ENCODE measurements around the gene BAD.

Gene BAD

GRCh38 chr11:64243236-64243854, 41.1 kb downstream of the BAD start:
- no peak for DNase-seq

GRCh38 chr11:64241491-64242374, 42.7 kb downstream of the BAD start:
- DNase-seq: no peak

GRCh38 chr11:64241241-64241490, 43.3 kb downstream of the BAD start:
- peak; percentile 99 for DNase-seq

- DNase-seq: peak; percentile 99
Observed at GRCh38 chr11:64240435-64241240, 43.8 kb downstream of the BAD start, which contains the start of gene FKBP2. TSS of gene FKBP2 (plus strand) at chr11:64241095. CDS start at chr11:64242388, 1,293 bp downstream.

DNA sequence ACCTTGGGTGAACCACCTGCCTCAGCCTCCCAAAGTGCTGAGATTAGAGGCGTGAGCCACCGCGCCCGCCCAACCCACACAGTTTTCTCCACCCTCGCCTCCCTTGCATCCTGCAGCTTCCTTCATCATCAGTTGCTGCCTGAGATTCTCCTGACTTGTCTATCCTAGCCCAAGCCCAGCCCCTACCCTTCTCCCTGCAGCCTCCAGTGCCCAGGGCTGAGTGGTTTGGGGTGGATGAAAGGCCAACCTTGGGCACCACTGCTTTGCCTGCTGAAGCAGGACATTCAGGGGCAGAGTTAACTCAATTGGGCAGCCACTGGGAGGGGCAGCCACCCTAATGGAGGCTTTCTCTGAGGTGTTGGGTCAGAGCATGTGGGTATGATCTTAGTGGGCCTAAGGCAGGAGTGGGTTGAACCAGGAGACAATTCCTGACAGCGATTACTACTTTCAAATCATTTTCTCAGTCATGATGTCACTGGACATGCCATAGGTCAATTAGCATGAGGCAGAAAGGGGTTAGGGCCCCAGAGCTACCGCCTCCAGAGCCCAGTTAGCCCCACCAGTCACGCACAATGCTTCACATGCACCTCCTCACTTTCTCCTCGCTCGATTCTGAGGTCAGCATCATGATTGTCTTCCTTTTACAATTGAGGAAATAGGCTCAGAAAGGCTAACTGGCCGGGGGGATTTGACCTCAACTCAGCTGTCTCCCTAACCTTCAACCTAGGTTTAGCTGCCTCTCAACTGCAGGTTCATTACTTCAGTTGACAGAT, 44.6 kb downstream of the BAD start:
- no peak for DNase-seq

- no peak for DNase-seq
Observed at GRCh38 chr11:64238999-64239398, 45.5 kb downstream of the BAD start.

DNA sequence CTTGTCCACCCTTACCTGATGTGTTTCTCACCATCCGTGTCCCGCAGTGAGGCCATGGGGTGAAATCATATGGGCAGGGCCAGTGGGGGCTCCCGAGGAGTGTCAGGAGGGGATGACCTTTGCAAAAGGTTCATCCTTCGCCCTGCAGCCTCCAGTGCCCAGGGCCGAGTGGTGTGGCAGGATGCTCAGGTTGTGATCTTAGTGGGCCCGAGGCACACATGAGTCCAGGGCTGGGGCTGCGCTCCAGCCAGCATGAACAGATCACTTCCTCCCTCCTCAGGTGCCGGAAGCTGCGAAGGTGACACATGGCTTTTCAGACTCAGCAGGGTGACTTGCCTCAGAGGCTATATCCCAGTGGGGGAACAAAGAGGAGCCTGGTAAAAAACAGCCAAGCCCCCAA, 46.4 kb downstream of the BAD start:
- no peak for DNase-seq

GRCh38 chr11:64237484-64237951, 46.9 kb downstream of the BAD start:
- DNase-seq: no peak

DNA sequence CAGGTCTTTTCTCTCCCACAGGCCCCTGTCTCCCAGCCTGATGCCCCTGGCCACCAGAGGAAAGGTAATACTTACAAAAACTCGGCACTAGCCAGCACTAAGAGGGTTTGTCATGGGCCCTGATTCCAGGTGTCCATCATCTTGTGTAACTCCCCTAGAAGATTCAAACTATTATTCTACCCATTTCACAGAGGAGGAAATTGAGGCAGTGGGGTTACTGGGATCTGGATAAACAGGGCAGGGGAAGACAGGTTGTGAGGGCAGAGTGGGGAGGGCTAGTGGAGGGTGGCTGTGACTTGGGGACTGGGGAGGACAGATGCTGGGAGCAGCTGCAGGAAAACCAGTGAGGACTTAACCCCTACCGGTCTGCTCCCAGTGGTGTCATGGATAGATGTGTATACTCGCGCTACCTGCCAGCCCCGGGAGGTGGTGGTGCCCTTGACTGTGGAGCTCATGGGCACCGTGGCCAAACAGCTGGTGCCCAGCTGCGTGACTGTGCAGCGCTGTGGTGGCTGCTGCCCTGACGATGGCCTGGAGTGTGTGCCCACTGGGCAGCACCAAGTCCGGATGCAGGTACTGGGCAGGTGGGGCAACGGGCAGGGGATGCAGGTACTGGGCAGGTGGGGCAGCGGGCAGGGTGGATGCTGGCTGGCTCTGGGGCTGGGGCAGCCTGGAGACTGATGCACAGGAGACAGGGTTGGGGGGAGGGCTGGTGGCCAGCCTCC, 48.9 kb downstream of the BAD start:
- no peak for DNase-seq

DNA sequence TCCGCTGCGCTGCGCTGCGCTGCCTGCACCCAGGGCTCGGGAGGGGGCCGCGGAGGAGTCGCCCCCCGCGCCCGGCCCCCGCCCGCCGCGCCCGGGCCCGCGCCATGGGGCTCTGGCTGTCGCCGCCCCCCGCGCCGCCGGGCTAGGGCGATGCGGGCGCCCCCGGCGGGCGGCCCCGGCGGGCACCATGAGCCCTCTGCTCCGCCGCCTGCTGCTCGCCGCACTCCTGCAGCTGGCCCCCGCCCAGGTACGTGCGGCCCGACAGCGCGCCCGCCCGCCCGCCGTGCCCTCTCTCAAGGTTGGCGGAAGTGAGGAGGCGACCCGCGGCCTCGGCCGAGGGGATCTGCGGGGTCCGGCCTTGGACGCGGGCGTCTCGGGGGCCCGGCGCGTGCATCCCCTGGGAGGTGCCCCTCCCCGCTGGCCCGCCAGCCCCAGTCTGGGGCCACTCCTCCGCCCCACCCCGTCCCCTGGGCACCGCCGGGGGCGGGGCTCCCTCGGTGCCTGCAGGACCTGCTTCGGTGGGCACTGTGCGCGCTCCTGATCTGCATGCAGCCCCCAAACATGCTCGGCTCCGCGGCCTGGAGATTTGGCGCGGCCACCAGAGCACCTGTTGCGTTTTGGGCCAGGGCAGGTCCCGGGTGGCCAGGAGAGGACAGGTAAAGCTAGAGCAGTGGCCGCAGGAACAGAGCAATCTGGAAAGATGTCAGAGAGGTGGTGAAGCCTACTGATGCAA, 49.7 kb downstream of the BAD start:
- peak; percentile 53 for DNase-seq

DNA sequence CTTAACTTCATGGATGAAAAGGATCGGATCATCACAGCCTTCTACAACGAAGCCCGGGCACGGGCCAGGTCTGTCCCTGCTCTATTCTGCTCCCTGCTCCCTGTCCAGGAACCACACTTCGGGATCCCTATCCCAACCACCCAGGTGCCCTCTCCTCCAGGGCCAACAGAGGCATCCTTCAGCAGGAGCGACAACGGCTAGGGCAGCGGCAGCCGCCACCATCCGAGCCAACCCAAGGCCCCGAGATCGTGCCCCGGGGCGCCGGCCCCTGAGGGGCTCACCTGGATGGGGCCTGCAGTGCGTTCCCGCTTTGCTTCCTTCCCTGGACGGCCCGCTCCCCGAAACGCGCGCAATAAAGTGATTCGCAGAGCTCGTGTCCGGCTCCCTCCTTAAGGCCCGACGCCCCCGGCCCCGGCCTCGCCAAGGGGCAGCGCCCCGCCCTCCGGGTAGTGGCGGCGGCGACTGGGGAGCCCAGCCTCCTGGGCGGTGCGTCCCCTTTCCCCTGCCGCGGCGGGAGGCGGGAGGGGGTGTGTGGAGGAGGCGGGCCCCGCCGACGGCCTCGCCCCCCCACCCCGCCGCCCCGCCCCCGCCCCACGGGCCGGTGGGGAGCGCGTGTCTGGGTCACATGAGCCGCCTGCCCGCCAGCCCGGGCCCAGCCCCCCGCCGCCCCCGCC, 50.4 kb downstream of the BAD start, which contains the start of gene VEGFB:
VEGFB (plus strand) TSS at position 672 of the 674 bp plus-strand sequence. CDS start 250 bp downstream, outside the sequence.
- peak; percentile 74 for DNase-seq

DNA sequence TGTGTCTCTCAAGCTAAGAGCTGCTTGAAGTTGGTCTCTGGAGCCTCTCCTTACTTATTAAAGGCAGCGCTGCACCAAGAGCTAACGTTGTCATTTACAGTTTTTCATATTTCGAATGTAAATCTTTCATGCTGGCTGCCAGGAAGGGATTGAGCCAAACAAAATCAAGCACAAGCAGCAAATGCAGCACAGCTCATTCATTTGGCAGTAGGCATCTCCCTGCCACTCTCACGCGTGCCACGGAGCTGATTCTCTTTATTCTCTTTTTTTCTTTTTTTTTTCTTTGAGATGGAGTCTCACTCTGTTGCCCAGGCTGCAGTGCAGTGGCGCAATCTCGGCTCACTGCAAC, 51.5 kb downstream of the BAD start:
- no peak for DNase-seq

DNA sequence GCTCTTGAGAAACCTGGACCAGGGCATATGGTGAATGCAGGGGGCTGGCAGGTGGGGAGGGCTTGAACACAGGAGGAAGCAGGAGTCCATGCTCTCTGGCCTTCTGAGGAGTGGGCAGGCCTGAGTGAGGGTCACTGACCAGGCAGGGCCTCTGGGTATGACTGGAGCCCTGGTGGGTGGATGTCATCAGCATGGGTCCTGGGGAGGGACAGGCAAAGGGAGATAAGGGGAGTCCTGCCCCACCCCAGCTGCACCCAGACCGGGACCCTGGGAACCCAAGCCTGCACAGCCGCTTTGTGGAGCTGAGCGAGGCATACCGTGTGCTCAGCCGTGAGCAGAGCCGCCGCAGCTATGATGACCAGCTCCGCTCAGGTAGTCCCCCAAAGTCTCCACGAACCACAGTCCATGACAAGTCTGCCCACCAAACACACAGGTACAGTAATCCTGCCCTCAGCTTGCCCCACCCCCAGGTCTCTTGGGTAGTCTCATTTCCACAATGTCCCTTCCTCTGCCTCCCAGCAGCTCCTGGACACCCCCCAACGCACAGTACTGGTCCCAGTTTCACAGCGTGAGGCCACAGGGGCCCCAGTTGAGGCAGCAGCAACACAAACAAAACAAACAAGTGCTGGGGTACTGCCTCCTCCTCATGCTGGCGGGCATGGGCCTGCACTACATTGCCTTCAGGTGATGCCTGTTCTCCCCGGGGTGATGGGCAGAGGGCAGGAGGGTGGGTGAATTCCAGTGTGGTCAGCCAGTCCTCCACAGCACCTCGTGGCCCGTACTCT, 52.1 kb downstream of the BAD start:
- no peak for DNase-seq

- DNase-seq: no peak
Observed at GRCh38 chr11:64231546-64231945, 52.9 kb downstream of the BAD start.

DNA sequence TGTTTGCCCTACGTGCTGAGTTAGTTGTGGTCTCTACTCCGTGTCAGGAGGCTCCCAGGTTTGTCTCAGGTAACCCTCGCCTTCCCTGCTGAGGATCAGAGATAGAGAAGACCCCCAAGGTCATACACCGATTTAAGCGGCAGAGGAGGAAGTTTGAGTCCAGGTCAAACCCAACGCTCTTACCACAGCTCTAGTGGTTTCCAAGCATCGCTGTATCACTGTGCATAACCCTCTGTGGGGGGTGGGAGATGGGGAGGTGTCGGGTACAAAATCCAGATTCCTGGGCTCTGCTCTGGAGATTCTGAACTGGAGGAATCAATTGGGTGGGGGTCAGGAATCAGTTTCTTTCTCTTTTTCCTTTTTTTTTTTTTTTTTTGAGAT, 53.5 kb downstream of the BAD start:
- DNase-seq: no peak

DNA sequence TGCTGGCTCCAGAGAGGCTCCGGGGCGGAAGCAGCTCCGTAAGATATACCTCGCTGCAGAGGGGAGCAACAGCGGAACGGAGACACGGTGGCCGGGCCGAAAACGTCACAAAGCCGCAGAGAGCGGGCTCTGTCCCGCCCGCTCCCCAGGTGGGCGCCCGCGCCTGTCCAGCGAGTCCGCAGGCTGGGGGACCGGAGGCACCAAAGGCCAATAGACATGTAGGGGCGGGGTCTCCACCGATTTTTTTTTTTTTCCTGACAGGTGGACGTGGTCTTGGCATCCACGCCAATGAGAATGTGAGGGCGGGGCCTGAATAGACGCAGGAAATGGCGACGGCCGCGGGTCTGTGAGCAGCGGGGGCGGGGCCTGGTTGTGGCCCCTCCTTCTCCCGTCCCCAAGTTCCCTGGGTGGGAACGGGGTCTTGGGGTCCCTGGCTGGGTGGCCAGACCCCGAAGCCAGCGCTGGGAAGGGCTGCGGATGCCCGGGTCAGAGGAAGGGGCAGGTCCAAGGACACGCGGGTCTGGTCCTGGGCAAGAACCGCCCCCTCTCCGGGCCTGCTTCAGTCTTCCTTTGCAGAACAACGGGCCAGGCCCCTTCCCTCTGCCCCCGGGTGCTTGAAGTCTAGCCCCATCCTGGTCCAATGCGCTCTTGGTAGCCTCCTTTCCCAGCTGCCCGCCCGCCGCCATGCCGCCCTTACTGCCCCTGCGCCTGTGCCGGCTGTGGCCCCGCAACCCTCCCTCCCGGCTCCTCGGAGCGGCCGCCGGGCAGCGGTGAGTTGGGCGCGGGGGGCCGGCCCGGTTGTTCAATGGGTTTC, 54.1 kb downstream of the BAD start, which contains the start of gene DNAJC4:
DNAJC4 (plus strand) TSS at position 378 of the 814 bp plus-strand sequence; CDS start at position 685, 307 bp downstream.
- peak; percentile 61 for DNase-seq

DNA sequence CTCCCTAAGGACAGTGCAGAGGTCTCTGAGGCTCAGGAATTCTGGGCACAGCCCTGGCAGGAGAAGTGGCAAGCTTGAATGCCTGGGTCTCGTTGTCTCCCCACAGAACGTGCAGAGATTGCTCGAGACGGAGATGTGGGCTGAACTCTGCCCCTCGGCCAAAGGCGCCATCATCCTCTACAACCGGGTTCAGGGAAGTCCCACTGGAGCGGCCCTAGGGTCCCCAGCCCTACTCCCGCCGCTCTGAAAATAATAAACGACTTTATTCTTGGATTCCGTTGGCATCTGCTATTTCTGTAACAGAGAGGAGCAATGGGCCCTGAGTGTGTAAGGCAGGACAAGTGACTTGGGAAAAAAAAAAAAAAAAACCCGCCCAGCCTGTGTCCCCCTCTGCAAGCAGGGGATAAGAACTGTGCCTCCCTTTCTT, 54.7 kb downstream of the BAD start:
- DNase-seq: no peak

DNA sequence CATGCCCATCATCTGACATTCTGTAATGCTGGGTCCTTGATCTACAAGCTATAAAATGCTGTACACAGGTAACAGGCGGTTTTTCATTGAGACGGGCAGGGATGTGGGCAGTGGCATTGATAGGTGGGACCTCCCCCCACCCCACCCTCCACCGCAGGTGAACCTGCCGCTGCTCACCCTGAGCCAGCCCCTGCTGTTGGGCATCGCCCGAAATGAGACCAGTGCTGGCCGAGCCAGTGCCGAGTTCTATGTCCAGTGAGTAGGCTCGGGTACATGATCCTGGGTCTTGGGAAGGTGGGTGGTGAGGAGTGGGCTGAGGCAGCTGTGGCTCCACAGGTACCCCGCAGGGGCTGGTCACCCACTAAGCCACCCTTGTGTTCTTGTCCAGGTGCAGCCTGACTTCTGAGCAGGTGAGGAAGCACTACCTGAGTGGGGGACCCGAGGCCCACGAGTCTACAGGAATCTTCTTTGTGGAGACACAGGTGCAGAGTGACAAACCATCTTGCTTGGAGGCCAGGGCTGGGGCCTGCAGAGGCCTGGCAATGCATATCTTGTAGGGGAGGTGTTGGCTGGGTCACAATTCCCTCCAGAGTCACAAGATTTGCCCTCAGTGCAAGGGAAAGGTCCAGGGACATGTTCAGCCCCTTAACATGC, 55.2 kb downstream of the BAD start:
- no peak for DNase-seq
